H1 (cell line): Measurements from ENCODE around the gene TBX3. TPM values are rescaled to one million over a fixed set of nuclear protein-coding genes. Genes with fewer than 3 reads are reported as not detected.

Source experiments
- CTCF ChIA-PET: fragments of 300-600 bp; sonication (Branson Sonifier 250); formaldehyde crosslinking; loops from one replicate; lab custom pipeline; 2021; ENCODE audit not compliant: partially characterized antibody; lab: Charles Lee
- POLR2A ChIA-PET: fragments of 300-600 bp; sonication (Branson Sonifier 250); formaldehyde crosslinking; loops from one replicate; lab custom pipeline; 2021; ENCODE audit warnings: inconsistent platforms; ENCODE audit not compliant: partially characterized antibody; lab: Charles Lee
- DNase-seq, 2 experiments: peaks; one replicate each; pipeline versions ENCODE4 v3.0.0 to v3.0.0-alpha.2; 2010 to 2022; ENCODE audit warnings: low spot score in 2 of 2, low read depth in 1 of 2, mixed read lengths in 1 of 2
- FAIRE-seq: peaks from 2 replicates; lab custom pipeline; 2011; peaks lifted over from hg19 to GRCh38; lab: Jason Lieb, UNC
- H2AFZ ChIP-seq: 2 replicates; pipeline ENCODE4 v1.8.1; 2012; ENCODE audit warnings: low read length, inconsistent platforms
- H2AK5ac ChIP-seq: 2 replicates; pipeline ENCODE4 v1.6.1; 2013; ENCODE audit warnings: low read depth, low read length
- H2BK120ac ChIP-seq: replicated peaks from 2 replicates; pipeline ENCODE3; 2013; ENCODE audit warnings: low read depth, low read length, inconsistent platforms
- H2BK12ac ChIP-seq: 2 replicates; pipeline ENCODE4 v1.6.1; 2013; ENCODE audit warnings: low read depth, low read length
- H2BK15ac ChIP-seq: 2 replicates; pipeline ENCODE4 v1.6.1; 2013; ENCODE audit warnings: low read length
- H2BK20ac ChIP-seq: 2 replicates; pipeline ENCODE4 v1.6.1; 2013; ENCODE audit warnings: low read length
- H2BK5ac ChIP-seq: 2 replicates; pipeline ENCODE4 v1.6.1; 2013; ENCODE audit warnings: low read depth, low read length
- H3K14ac ChIP-seq: 2 replicates; pipeline ENCODE4 v1.6.1; 2013; ENCODE audit warnings: inconsistent platforms; ENCODE audit not compliant: insufficient read length
- H3K18ac ChIP-seq: 2 replicates; pipeline ENCODE4 v1.6.1; 2013; ENCODE audit warnings: low read length; ENCODE audit errors: extremely low read depth
- H3K23ac ChIP-seq: 2 replicates; pipeline ENCODE4 v1.6.1; 2013; ENCODE audit warnings: inconsistent platforms; ENCODE audit not compliant: insufficient read length
- H3K23me2 ChIP-seq: 2 replicates; pipeline ENCODE4 v1.6.1; 2013; ENCODE audit warnings: low read depth, low read length
- H3K27ac ChIP-seq: 2 replicates; pipeline ENCODE4 v1.6.1; 2011; ENCODE audit warnings: low read depth, low read length, inconsistent platforms
- H3K27me3 ChIP-seq, 4 experiments: replicated peaks in 1 of 4; 1 replicate in 1 of 4; 2 replicates in 3 of 4; pipeline versions ENCODE4 v1.6.1 to v1.8.1; 2011 to 2013; ENCODE audit warnings: low read length in 3 of 4, mild to moderate bottlenecking in 3 of 4, inconsistent platforms in 2 of 4, mixed read lengths in 2 of 4, moderate library complexity in 1 of 4; ENCODE audit not compliant: control insufficient read depth in 3 of 4, insufficient read depth in 3 of 4; ENCODE audit errors: extremely low read depth in 1 of 4
- H3K36me3 ChIP-seq, 4 experiments: 2 replicates each; pipeline versions ENCODE4 v1.6.1 to v1.8.1; 2011 to 2013; ENCODE audit warnings: mild to moderate bottlenecking in 4 of 4, low read length in 3 of 4, moderate library complexity in 2 of 4, control low read depth in 1 of 4, inconsistent platforms in 1 of 4; ENCODE audit not compliant: insufficient read depth in 4 of 4, control insufficient read depth in 2 of 4
- H3K4ac ChIP-seq: replicated peaks from 2 replicates; pipeline ENCODE3; 2013; ENCODE audit warnings: low read length, low read depth, mixed read lengths, inconsistent platforms; ENCODE audit not compliant: insufficient read length
- H3K4me1 ChIP-seq, 4 experiments: replicated peaks in 1 of 4; 1 replicate in 1 of 4; 2 replicates in 3 of 4; pipeline versions ENCODE4 v1.6.1 to v1.8.1; 2011 to 2013; ENCODE audit warnings: low read length in 3 of 4, inconsistent platforms in 2 of 4, mixed read lengths in 1 of 4; ENCODE audit not compliant: insufficient read depth in 4 of 4, control insufficient read depth in 3 of 4
- H3K4me2 ChIP-seq, 2 experiments: 2 replicates each; pipeline versions ENCODE4 v1.6.1 to v1.8.1; 2011 to 2013; ENCODE audit warnings: low read depth in 2 of 2, low read length in 2 of 2, control low read depth in 1 of 2, inconsistent platforms in 1 of 2, mild to moderate bottlenecking in 1 of 2; ENCODE audit not compliant: insufficient read depth in 1 of 2
- H3K4me3 ChIP-seq, 4 experiments: fragments of 200-600, 300-600 bp in 1 of 4; sonication (generic), shearing (Covaris generic), sonication (Bioruptor Twin) in 1 of 4; 2 replicates each; pipeline versions ENCODE4 v1.5.1 to v1.8.1; 2011 to 2016; ENCODE audit warnings: low read length in 4 of 4, low read depth in 3 of 4, control low read depth in 2 of 4, inconsistent platforms in 2 of 4, mild to moderate bottlenecking in 2 of 4, mixed read lengths in 1 of 4, moderate library complexity in 1 of 4; ENCODE audit not compliant: insufficient read depth in 2 of 4; ENCODE audit errors: extremely low read depth in 1 of 4
- H3K56ac ChIP-seq: replicated peaks from 2 replicates; pipeline ENCODE3; 2013; ENCODE audit warnings: low read depth, mild to moderate bottlenecking, mixed read lengths, low read length, inconsistent platforms; ENCODE audit not compliant: insufficient read length
- H3K79me1 ChIP-seq: 2 replicates; pipeline ENCODE4 v1.6.1; 2013; ENCODE audit warnings: low read depth, low read length, control low read depth
- H3K79me2 ChIP-seq, 2 experiments: 2 replicates each; pipeline versions ENCODE4 v1.6.1 to v1.8.1; 2012 to 2013; ENCODE audit warnings: low read length in 2 of 2, mild to moderate bottlenecking in 2 of 2, inconsistent platforms in 1 of 2; ENCODE audit not compliant: insufficient read depth in 2 of 2, control insufficient read depth in 1 of 2
- H3K9ac ChIP-seq, 4 experiments: replicated peaks in 1 of 4; 1 replicate in 1 of 4; 2 replicates in 3 of 4; pipeline versions ENCODE4 v1.6.1 to v1.8.1; 2011 to 2013; ENCODE audit warnings: low read depth in 3 of 4, low read length in 3 of 4, control low read depth in 2 of 4, mild to moderate bottlenecking in 2 of 4, moderate library complexity in 2 of 4, inconsistent platforms in 1 of 4; ENCODE audit errors: extremely low read depth in 1 of 4
- H3K9me3 ChIP-seq, 2 experiments: 2 replicates each; pipeline versions ENCODE4 v1.6.1 to v1.8.1; 2012 to 2013; ENCODE audit warnings: mild to moderate bottlenecking in 2 of 2, moderate library complexity in 2 of 2, control low read depth in 1 of 2, inconsistent platforms in 1 of 2, low read depth in 1 of 2, low read length in 1 of 2, mixed read lengths in 1 of 2; ENCODE audit not compliant: insufficient read depth in 2 of 2
- H4K20me1 ChIP-seq, 2 experiments: replicated peaks in 1 of 2; 2 replicates each; pipeline versions ENCODE3 to v1.8.1; 2011 to 2013; ENCODE audit warnings: inconsistent platforms in 2 of 2, low read length in 2 of 2, mild to moderate bottlenecking in 1 of 2; ENCODE audit not compliant: insufficient read depth in 2 of 2, control insufficient read depth in 1 of 2
- H4K5ac ChIP-seq: 2 replicates; pipeline ENCODE4 v1.6.1; 2013; ENCODE audit warnings: low read length, low read depth, mixed read lengths, inconsistent platforms; ENCODE audit not compliant: insufficient read length
- H4K8ac ChIP-seq: 2 replicates; pipeline ENCODE4 v1.8.0; 2013; ENCODE audit warnings: mild to moderate bottlenecking, moderate library complexity, low read length, inconsistent platforms; ENCODE audit not compliant: insufficient read depth; ENCODE audit errors: extremely low read depth
- H4K91ac ChIP-seq: replicated peaks from 2 replicates; pipeline ENCODE3; 2013; ENCODE audit warnings: low read length, mixed read lengths, inconsistent platforms; ENCODE audit not compliant: insufficient read length
- EGR1 ChIP-seq: IDR thresholded peaks from 2 replicates; pipeline ENCODE4 v1.6.1; 2011; ENCODE audit warnings: low read depth, low read length, borderline replicate concordance
- RNF2 ChIP-seq: fragments of 200-900, 300-1000 bp; sonication (generic); IDR thresholded peaks from 2 replicates; pipeline ENCODE4 v1.7.1; 2016; ENCODE audit warnings: borderline replicate concordance, low read depth, mild to moderate bottlenecking, antibody characterized with exemption, low read length; ENCODE audit not compliant: poor library complexity, severe bottlenecking; ENCODE audit errors: missing control alignments
- WGBS, 2 experiments: shearing (Covaris generic) in 1 of 2; methylation state at CpG; one replicate each; pipeline versions ENCODE4 v1.1.6 to v1.1.7; 2013 to 2015; ENCODE audit warnings: low lambda C conversion rate in 2 of 2, mixed read lengths in 2 of 2, inconsistent platforms in 1 of 2, low coverage in 1 of 2, missing lambda C conversion rate in 1 of 2; ENCODE audit not compliant: insufficient replicate concordance in 2 of 2, insufficient coverage in 1 of 2, insufficient read length in 1 of 2; ENCODE audit errors: extremely low coverage in 1 of 2, missing lambda C conversion rate in 1 of 2; 5-methylcytosine and 5-hydroxymethylcytosine counted together
- polyA plus RNA-seq, 7 experiments: library from polyadenylated mRNA; depleted of rRNA in 3 of 7; stranded (reverse) in 5 of 7; unstranded in 2 of 7; fragments of >200 nt in 5 of 7; fragments of 200-250 nt in 2 of 7; gene quantifications; 1 replicate in 5 of 7; 2 replicates in 1 of 7; 4 replicates in 1 of 7; pipeline versions ENCODE4 v1.2.1 to v1.2.3, GENCODE V29; 2011 to 2013; ENCODE audit warnings: missing spikeins in 2 of 7, mixed read lengths in 2 of 7
- total RNA-seq: library from RNA; stranded (reverse); fragmentation: NEBNext Ultra II Directional; extraction: Animal tissue kit (Norgen Biotek cat#: 25700); gene quantifications from 2 replicates; pipeline ENCODE4 v1.2.1, GENCODE V29; 2021

TBX3 gene
- total and polyA plus RNA-seq, 2 of the 8 experiments (the other 6 are each of a cell fraction or from before 2014, with no cell fraction given), result 0.09 to 1.0 TPM

- no peak overlapping the region for H3K18ac ChIP-seq
- no peak overlapping the region; a peak in 1 of 4 replicates for H3K4me2 ChIP-seq
- no peak overlapping the region for H3K9ac ChIP-seq
- H3K9me3 ChIP-seq, result no peaks in the 10 kb centered on the region
- H2BK12ac ChIP-seq, result no peak overlapping the region; the same call in 1 of the 2 replicates
- no peaks in the 10 kb centered on the region for H3K79me2 ChIP-seq
- no peak overlapping the region for H3K4me3 ChIP-seq
- 29% methylated on average over 2 of the region's 2 CpGs; no CpG with 5 or more reads in 1 of the 2 experiments for WGBS, 2 experiments
- H3K14ac ChIP-seq, result no peak overlapping the region
- H2BK120ac ChIP-seq, result no peak overlapping the region
- no peak overlapping the region for H3K56ac ChIP-seq
- H3K27me3 ChIP-seq, result peaks cover 77 to 100% (median 95%) of the 10 kb centered on the region in 4 experiments
- no peak overlapping the region for H3K4ac ChIP-seq
- H4K91ac ChIP-seq, result peak overlapping the region; percentile 47
- no peak for FAIRE-seq
- TF ChIP-seq EGR1 (no peak), RNF2 (peak; percentile 10)
- TF ChIP-seq, all 59 proteins: peak for 1
- ChIA-PET POLR2A (interaction anchor here (1.0 kb wide), 1 partner anchor 9 kb away, joined by 4 read pairs; no protein-coding TSS in a partner anchor), CTCF (interaction anchor here (0.7 to 0.9 kb wide), 3 partner anchors 10 to 42 kb away, joined by 3 to 4 read pairs (median 3); no protein-coding TSS in a partner anchor)
- Histone ChIP-seq H3K27ac (no peak overlapping the region), H2BK20ac (no peak overlapping the region), H3K23me2 (peaks cover 11% of the 10 kb centered on the region; the same call in 1 of the 2 replicates), H2AFZ (no peak overlapping the region), H4K5ac (no peak overlapping the region), H2BK5ac (no peak overlapping the region), H4K8ac (no peak overlapping the region), H3K23ac (no peak overlapping the region), H3K4me1 (peaks cover 11 to 47% (median 26%) of the 10 kb centered on the region in 4 experiments), H2BK15ac (no peak overlapping the region), H4K20me1 (peaks cover 6 to 13% of the 10 kb centered on the region in 2 experiments), H3K36me3 (no peaks in the 10 kb centered on the region), H3K79me1 (no peaks in the 10 kb centered on the region), H2AK5ac (no peak overlapping the region)
- DNase-seq, result no peak
These were observed 5.3 kb downstream of the TBX3 start for GRCh38 chr12:114678718-114679117.
